A549 (cell line): ENCODE data around the gene FANCC.

Experiments
- CEBPB ChIP-seq, 2 experiments: fragments of >200 bp in 1 of 2; sonication (Bioruptor Twin) in 1 of 2; formaldehyde crosslinking in 1 of 2; IDR thresholded peaks; 2 replicates each; pipeline ENCODE4 v1.6.1; 2012 to 2016
- EP300 ChIP-seq, 2 experiments: fragments of >200 bp; sonication (Bioruptor Twin); formaldehyde crosslinking; IDR thresholded peaks; 2 replicates in 1 of 2; 3 replicates in 1 of 2; pipeline ENCODE4 v1.6.1; 2016 to 2017
- HDAC2 ChIP-seq: fragments of 200-600 bp; sonication (generic); IDR thresholded peaks from 2 replicates; pipeline ENCODE4 v1.6.1; 2016
- JUN ChIP-seq, 2 experiments: fragments of >200 bp; sonication (Bioruptor Twin); formaldehyde crosslinking; IDR thresholded peaks; 2 replicates in 1 of 2; 3 replicates in 1 of 2; pipeline ENCODE4 v1.6.1; 2016 to 2017
- MYC ChIP-seq: IDR thresholded peaks from 2 replicates; pipeline ENCODE4 v1.6.1; 2012; ENCODE audit warnings: mild to moderate bottlenecking, inconsistent platforms, low read length, improper control_type of control experiment, borderline replicate concordance
- POLR2A ChIP-seq: IDR thresholded peaks from 2 replicates; pipeline ENCODE4 v1.6.1; 2012; ENCODE audit warnings: mild to moderate bottlenecking, low read length
- RAD21 ChIP-seq, 2 experiments: fragments of >200 bp in 1 of 2; sonication (Bioruptor Twin) in 1 of 2; formaldehyde crosslinking in 1 of 2; IDR thresholded peaks in 1 of 2; conservative IDR thresholded peaks in 1 of 2; 2 replicates in 1 of 2; 3 replicates in 1 of 2; pipeline ENCODE4 v1.6.1; 2012 to 2018; ENCODE audit warnings: inconsistent platforms in 1 of 2
- RFX5 ChIP-seq: fragments of 450-650 bp; IDR thresholded peaks from 2 replicates; pipeline ENCODE4 v1.7.1; 2014; ENCODE audit warnings: antibody characterized with exemption, mild to moderate bottlenecking, moderate library complexity
- ZFP36 ChIP-seq: fragments of 450-650 bp; IDR thresholded peaks from 2 replicates; pipeline ENCODE4 v1.6.1; 2014; ENCODE audit warnings: borderline replicate concordance; ENCODE audit not compliant: partially characterized antibody
- TF ChIP-seq, protein P1 (sequence below): fragments of 200-600 bp; sonication (generic); IDR thresholded peaks from 2 replicates; pipeline ENCODE4 v1.6.1; 2016; ENCODE audit warnings: antibody characterized with exemption, mild to moderate bottlenecking, moderate library complexity
- TF ChIP-seq, protein P2 (sequence below): fragments of >200 bp; sonication (Bioruptor Twin); formaldehyde crosslinking; IDR thresholded peaks from 3 replicates; pipeline ENCODE4 v1.5.1; 2016
- TF ChIP-seq, protein P3 (sequence below): IDR thresholded peaks from 2 replicates; pipeline ENCODE4 v1.6.1; 2012

DNA sequence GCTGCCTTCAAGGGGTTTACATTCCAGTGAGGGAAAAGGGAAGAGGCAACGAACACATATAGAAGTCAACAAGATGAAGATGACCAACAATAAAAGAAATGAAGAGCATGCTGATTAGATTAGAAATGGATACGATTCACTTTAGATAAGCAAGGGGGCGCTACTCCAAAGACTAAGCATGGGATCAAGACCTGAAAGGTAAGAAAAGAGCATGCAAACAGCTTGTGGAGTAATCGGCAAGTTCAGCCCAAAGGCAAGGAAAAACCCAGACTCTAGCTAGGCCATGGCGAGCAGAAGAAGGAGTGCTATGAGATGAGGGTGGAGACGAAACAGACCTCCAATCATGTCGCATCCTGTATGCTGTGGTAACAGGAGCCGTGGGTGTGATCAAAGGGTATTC, 124.4 kb downstream of the FANCC start:
- TF ChIP-seq CEBPB (IDR thresholded peaks at IDR 0.05) (no peak), RAD21 (conservative IDR thresholded peaks at IDR 0.05 in 1 of 2, IDR thresholded peaks at IDR 0.05 in 1 of 2) (no peak), POLR2A (no peak), MYC (no peak), RFX5 (no peak), EP300 (IDR thresholded peaks at IDR 0.05) (no peak), JUN (IDR thresholded peaks at IDR 0.05) (no peak), HDAC2 (no peak), ZFP36 (no peak)
- TF ChIP-seq, protein P1, sequence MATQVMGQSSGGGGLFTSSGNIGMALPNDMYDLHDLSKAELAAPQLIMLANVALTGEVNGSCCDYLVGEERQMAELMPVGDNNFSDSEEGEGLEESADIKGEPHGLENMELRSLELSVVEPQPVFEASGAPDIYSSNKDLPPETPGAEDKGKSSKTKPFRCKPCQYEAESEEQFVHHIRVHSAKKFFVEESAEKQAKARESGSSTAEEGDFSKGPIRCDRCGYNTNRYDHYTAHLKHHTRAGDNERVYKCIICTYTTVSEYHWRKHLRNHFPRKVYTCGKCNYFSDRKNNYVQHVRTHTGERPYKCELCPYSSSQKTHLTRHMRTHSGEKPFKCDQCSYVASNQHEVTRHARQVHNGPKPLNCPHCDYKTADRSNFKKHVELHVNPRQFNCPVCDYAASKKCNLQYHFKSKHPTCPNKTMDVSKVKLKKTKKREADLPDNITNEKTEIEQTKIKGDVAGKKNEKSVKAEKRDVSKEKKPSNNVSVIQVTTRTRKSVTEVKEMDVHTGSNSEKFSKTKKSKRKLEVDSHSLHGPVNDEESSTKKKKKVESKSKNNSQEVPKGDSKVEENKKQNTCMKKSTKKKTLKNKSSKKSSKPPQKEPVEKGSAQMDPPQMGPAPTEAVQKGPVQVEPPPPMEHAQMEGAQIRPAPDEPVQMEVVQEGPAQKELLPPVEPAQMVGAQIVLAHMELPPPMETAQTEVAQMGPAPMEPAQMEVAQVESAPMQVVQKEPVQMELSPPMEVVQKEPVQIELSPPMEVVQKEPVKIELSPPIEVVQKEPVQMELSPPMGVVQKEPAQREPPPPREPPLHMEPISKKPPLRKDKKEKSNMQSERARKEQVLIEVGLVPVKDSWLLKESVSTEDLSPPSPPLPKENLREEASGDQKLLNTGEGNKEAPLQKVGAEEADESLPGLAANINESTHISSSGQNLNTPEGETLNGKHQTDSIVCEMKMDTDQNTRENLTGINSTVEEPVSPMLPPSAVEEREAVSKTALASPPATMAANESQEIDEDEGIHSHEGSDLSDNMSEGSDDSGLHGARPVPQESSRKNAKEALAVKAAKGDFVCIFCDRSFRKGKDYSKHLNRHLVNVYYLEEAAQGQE = no peak
- TF ChIP-seq, protein P2, sequence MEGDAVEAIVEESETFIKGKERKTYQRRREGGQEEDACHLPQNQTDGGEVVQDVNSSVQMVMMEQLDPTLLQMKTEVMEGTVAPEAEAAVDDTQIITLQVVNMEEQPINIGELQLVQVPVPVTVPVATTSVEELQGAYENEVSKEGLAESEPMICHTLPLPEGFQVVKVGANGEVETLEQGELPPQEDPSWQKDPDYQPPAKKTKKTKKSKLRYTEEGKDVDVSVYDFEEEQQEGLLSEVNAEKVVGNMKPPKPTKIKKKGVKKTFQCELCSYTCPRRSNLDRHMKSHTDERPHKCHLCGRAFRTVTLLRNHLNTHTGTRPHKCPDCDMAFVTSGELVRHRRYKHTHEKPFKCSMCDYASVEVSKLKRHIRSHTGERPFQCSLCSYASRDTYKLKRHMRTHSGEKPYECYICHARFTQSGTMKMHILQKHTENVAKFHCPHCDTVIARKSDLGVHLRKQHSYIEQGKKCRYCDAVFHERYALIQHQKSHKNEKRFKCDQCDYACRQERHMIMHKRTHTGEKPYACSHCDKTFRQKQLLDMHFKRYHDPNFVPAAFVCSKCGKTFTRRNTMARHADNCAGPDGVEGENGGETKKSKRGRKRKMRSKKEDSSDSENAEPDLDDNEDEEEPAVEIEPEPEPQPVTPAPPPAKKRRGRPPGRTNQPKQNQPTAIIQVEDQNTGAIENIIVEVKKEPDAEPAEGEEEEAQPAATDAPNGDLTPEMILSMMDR = no peak
- TF ChIP-seq, protein P3, sequence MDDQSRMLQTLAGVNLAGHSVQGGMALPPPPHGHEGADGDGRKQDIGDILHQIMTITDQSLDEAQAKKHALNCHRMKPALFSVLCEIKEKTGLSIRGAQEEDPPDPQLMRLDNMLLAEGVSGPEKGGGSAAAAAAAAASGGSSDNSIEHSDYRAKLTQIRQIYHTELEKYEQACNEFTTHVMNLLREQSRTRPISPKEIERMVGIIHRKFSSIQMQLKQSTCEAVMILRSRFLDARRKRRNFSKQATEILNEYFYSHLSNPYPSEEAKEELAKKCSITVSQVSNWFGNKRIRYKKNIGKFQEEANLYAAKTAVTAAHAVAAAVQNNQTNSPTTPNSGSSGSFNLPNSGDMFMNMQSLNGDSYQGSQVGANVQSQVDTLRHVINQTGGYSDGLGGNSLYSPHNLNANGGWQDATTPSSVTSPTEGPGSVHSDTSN = no peak
